AG20443 (cell line): ENCODE results near the gene FBN1.

Experiments used
- DNase-seq: peaks from one replicate; pipeline ENCODE4 v3.0.0; 2012; ENCODE audit warnings: low spot score, mixed read lengths

Gene FBN1

DNA sequence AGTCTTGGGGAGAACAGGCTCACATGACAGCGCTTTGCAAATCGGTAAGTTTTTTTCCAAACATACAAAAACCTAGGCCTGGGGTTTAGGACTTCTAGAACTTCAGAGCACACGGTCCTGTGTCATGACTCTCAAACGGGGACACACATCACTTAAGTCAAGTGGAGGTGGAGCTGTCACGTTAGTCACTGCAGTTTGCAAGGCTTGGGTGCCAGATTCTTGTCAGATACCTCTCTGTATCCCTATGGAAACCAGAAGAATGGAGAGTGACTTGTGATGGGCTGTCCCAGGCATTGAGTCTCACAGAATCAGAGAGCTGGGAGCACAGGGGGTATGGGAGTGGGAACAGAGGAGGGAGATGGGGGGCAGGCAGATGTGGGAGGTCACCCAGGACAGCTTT, 249.5 kb downstream of the FBN1 start:
- DNase-seq, result no peak

DNA sequence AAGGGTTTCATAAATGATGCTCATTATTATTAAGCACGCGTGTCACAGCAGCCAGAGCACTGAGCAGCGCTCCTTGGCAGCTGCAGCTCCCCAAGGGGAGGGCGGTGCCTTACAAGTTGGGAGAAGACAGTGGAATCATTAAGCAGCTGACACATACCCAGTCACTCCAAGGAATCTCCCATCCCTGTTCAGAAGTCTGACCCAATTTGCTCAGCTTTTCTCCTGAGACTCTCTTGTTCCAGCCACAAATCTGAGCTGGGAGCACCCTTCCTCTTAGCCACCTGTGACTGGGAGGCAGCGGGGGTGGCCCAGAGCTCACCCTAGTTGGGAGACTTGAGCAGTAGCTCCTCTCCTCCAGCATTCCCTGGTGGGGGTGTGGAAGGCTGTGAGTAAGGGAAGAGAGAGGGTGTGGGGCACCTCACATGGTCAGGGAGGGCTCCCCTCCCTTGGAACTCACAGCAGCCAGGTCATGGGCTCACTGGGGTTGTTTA, 249.9 kb downstream of the FBN1 start:
- DNase-seq, result peak; percentile 90

DNA sequence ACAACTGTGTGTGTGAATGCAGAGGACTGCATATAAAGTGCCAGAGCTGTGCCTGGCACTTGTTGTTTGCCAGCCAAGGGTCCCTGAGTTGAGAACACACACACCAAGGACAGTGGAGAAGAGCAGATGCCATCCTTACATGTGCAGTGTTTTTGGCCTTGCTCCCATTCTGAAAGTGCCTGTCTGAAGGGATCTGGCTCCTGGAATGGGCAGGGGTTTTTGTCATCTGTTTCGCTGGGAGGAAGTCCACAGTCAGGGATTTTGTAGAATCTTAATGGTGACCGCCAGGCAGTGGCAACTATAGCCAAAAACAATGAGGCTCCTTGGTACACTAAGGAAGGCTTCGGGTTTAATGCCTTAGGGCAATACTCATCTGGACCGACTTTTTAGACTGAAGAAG, 250.5 kb downstream of the FBN1 start:
- no peak for DNase-seq

DNA sequence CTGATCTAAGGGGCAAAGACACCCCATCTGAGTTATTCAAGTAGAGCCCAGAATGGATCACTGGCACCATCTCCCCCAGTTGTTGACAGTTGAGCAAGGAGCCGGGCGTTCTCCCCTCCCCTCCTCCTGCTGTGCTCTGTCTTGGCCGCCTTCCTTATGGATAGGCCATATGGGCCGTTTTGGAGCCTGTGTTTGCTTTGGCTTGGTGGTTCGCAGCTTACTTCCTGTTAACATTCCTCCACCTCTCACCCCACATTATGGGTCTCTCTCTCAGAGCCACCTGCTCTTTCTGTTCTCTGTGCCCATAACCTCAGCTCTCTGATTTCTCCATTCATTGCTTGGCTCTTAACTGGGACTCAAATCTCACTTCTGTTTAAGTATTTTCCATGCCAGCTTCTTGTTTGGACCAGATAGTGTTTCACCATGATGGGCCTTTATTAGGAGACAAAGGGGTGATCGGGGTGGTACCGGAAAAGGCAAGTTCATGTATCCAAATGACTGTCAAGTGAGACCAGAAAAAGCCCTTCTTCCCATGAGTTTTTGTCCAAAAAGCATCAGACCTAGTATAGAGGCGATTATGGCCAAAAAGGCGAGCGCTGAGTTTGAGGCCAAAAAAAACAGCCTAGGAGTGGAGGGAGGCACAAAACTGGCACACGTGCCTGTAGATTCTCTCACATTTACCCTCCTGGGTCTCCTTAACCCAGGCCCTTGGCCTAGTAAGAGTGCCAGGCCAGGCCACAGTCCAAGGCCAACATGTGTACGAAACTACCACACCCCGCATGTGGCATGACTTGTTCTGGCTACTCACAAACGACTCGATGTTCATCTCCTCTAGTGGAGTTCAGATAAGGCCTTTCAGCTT, 251.6 kb downstream of the FBN1 start:
- no peak for DNase-seq

DNA sequence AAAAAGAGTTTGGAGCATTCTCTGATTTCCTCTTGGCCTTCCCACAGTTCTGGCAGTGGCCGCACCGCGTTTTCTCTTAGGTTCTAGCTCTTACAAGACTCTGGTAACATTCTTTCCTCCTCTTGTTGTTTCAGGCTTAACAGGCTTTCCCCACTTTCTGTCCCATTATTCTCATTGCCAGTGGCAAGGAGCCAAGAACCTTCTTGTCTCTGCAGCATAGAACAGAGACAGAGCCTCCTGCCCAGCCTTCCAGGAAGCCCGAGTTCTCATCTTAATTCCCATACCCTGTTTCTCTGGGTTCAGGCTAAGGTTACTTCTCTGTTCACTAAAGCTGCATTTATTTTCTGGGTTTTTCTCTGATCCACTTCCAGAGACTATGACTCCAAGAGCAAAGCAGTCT, 253.2 kb downstream of the FBN1 start:
- no peak for DNase-seq

DNA sequence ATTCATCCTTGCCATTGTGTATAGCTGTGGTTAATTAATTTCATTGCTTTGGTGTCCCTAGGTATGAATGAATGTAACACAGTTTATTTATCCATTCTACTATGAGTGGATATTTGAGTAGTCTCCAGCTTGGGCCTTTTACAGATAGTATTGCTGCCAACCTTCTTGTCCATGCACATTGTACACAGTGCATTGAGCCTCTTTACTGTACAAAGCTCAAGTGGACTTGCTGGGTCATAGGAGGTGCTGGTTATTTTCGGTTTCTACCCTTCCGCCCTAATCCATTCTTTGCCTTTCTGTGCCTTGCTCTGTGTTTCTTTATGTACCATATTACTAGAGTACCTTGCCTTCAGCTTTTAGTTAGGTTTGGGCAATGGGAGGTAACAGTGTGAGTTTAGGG, 253.6 kb downstream of the FBN1 start:
- DNase-seq, result no peak

DNA sequence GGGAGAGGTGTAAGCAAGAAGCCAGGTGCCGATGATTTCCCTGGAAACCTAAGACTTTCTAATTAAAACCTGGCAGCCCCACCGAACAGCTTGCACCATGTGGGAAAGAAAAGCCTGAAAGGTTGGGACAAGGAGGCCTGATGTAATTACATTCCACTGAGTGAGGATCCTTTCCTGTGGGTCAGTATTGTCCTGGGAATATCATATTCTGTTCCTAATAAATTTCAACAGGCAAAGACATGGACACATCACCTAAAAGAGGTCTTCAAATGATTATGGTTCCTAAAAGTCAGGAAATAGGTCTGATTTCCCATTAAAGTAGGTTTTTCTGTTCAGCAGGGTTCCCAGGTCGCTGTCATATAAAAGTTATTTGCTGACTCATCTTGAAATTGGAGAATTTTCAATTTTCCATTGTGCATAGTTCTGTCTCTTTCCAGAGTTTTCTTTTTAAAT, 255.8 kb downstream of the FBN1 start:
- peak; percentile 38 for DNase-seq

DNA sequence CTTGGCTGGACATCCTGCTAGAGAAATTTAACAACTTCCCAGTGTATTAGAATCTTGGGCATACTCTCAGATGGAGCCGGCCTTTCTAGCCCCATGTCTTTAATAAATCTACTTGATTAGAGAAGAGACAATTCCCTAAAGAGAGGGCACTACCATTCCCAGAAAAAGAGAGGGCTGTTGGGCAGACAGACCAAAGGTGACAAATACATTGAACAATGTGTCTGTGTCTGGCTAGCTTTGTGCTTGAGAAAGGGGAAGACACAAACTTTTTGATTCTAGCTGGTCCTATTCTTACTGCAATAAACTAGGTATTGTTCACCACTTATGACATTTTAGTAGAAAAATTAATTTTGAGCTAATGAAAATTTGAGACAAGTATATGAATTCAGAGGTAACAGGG, 256.6 kb downstream of the FBN1 start:
- DNase-seq, result no peak

DNA sequence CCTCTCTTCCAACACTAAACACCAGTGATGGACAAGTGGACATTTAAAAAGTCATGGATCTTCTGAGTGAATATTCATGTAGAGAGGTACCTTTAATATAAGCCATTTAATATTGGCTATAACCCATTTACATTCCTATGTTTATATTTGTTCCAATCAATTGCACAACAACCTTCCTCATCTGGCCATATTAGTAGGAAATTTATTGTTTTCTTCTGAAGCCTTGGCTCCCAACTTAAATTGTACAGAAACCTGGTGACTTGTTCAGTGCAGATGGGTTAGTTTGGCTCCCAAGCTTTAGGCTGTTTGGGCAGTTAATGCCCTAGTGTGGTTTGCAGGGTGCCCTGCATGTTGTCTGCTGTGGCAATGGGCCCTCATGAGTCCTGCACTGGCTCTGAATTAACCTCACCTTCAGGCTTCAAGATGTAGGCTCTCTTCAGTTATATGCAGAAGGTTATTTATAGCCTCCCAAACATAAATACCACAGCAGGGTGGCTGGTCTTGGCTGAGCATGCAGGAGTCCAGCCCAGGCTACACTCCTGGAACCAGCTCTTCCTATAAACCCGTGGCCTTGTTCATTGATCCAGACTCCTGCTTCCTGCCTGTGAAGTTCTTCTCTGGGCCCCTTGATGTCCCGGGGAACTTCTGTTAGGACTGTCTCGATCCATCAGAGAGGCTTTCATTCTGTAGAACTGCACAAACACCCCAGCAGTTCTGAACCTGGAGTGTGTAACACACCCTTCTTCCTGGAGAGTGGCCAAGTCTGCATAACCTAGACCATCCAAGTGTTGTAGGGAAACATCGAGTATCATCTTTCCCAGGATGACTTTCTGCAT, 257.3 kb downstream of the FBN1 start:
- no peak for DNase-seq

DNA sequence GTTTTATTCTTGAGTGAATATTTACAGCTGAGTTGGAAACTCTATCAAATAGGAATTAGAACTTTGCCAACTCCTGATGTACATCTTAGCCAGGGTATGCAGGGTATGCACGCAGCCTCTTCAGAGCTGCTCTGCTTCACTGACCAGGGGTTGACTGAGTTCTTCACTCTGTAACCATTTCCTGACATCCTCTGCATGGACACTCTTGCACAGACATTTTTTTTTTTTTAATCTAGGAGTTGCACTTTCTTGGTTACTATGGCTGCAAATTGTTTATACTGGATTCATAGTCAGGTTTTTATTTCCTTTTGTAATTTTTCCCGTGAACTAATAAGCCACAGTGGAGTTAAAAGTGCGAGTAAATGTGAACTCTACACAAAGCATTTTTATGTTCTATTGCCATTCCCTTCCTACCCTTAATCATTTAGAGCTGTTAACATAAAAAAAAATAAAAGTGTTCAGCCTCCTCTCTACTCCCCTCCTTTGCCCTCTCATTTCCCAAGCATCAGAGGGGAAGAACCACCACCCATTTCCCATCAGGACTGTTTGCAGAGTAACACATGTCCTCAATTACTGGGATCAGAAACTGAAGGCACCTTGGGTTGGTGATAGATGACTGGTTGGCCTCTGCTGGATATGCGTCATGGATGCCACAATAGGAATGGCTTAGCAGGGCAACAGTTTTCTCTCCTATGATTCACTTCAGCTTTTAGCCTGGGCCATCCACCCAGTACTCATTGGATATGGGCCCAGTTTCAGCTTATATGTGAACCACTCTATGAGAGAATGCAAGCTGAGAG, 260.3 kb downstream of the FBN1 start:
- DNase-seq, result peak; percentile 91

DNA sequence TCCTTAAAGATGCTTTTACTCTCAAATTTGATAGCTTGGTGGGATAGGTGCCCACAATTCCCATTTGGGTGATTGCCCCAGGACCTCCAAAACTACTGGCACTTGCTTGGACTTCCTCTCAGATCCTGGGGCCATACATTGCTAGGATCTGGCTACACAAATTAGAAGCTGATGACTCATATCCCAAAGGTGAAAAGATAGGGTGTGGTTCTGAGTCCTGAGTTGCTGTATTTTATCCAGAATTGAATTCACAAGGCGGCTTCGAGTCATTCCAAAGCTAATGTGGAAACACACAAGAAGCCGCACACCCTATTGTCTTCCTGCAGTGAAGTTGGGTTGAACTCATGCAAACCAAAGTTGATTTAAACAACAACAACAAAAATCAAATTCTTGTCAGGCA, 260.9 kb downstream of the FBN1 start:
- DNase-seq, result no peak

DNA sequence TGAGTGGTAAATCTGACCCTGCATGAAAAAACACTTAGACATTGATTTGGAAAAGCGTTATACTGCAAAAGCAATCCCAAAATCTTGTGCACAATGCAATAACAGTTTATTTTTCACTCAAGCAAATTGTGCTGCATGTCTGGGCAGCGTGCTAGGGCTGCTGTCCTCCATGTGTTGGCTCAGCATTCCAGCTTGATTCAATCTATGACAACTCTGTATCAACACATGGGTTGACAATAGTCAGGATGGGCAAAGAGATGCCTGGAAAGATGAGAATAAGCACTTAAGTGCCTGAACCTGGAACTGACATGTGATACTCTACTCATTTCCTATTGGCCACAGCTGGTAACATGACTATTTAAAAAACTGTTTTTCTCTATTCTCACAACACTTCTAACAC, 262.5 kb downstream of the FBN1 start:
- no peak for DNase-seq

DNA sequence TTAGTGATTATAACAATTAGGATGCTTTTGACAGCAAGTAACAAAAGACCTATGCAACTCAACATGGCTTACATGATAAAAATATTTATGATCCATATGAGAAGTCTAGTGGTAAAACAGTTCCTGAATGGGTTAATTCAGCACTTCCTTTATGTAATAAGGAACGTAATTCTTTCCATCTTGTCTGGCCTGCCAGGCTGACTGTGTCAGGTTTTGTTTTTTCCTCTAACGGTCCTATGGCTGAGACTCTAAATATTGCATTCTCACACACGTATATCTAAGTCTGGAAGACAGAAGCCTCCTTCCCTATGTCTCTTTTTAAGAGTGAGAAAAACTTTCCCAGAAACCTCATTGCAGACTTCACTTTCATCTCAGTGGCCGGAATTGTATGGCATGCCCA, 263.6 kb downstream of the FBN1 start:
- no peak for DNase-seq

DNA sequence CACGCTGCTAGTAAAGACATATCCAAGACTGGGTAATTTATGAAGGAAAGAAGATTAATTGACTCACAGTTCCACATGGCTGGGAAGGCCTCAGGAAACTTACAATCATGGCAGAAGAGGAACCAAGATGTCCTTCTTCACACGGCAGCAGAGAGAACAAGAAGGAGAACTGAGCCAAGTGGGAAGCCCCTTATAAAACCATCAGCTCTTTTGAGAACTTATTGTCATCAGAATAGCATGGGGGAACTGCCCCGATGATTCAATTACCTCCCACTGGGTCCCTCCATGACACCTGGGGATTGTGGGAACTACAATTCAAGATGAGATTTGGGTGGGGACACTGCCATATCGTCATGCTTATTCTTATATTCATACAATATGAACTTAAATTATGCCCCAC, 265.3 kb downstream of the FBN1 start:
- no peak for DNase-seq

DNA sequence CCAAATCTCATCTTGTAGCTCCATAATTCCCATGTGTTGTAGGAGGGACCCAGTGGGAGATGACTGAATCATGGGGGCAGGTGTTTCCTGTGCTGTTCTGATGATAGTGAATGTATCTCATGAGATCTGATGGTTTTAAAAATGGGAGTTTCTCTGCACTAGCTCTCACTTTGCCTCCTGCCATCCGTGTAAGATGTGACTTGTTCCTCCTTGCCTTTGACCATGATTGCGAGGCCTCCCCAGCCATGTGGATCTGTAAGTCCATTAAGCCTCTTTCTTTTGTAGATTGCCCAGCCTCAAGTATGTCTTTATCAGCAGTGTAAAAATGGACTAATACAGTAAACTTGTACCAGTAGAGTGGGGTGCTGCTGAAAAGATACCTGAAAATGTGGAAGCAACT, 269.7 kb downstream of the FBN1 start:
- no peak for DNase-seq

DNA sequence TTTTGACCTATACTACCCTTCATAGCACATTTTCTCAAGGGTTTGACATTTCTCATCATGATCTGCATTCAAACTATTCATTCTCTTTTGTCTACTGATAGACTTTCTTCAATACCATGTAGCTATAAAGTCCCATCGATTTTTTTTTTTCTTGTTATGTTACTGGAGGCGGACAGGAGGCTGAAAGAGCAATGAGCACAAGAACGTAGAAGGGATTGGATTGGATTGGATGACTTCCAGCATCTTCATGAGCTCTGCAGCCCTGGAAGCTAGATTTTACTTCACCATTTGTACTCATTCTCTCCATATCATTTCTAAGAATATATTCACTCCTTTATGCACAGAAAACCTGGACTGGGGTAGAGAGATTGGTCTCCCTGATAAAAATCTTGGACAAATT, 271.0 kb downstream of the FBN1 start:
- DNase-seq, result no peak

DNA sequence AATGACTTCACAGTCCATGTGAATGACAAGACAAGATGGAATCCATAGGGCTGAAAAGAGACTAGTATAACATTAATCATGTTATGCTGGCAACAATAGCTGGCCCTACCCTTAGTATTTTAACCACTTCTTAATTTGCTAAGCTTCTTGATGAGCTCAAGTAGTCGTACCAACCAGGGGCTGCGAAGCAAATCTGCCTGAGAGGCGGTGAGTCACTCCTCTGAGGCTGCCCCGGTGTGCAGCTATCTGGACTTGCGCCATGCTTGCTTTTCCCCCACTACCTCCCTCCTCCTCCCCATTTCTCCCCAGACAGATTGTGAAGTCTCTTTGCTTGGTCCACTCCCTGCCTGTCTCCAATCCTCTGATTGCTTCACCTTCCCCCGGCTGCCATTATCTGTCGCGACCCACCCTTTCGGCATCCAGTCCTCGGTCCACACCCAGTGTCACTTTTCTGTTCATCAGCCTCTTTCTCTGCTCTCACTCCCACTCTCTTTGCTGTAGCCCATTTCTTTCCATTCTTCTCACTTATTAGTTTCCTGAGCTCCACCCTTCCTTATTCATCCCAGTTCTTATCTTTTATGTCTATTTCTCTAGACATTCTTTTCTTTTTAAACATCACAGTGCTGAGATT, 271.6 kb downstream of the FBN1 start:
- peak; percentile 85 for DNase-seq

DNA sequence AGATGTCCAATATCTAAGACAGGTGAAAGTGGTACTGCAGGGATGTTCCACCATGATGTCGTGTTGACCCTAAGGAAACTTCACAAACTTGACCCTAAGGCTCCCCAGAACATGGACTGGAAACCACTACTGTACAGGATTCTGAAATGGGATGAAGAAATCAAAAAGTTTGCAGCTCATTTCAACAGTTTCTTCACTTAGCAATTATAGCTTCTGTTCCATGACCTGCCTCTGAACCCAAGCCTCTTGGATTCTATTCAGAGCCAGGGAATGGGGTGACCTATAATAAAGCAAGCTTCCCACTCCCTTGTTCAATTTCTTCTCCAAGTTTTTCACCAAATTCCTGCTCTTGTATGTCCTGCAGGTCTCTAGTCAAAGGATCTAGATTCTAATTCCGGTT, 273.5 kb downstream of the FBN1 start:
- no peak for DNase-seq

DNA sequence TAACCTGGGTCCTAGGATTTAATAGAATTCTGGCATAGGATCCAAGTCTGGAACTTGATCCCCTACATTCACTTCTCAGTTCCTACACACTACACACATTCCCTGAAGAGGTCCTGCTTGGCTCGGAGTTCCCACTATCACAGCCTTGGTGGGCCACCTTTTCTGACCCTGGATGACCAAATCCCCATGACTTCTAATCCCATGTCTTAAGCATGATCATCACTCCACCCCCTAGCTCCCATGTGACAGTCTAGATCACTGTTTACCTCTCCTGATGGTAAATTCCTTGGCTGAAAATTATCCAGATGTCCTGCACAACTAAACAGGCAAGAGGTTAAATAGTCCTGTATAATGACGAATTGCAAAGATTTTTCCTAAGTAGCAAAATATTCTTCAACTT, 274.0 kb downstream of the FBN1 start:
- DNase-seq, result no peak

DNA sequence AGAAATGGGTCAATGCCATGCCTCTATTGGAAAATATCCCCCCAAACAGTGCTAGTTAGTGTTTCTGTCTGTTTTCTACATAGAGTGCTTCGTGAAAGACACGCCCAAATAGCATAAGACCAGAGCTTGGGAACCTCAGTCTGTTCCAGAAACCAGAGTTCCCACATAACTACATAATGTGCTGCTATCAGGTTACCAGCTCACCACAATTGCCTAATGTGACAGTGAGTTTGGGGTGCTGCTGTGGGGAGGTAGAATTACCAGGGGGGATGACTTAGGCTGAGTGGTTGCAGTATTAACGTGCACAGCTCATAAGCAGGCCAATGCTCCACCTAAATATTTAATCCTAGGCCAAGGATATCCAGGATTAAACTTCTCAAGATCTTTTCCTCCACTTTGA, 275.0 kb downstream of the FBN1 start:
- peak; percentile 60 for DNase-seq

DNA sequence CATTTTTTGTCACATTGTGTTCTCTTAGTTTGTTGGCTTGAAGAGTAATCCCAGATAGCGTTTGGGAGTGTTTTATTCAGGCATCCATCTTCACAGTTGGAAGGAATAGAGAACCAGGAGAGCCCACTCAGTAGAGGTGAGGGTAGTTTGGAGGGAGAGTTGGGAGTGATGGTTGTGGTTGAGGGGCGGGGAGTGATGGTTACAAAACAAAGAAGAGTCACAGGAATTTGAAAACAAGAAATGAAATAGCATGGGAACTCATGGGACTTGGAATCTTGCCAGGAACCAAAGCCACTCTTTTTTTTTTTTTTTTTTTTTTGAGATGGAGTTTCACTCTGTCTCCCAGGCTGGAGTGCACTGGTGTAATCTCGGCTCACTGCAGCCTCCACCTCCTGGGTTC, 278.0 kb downstream of the FBN1 start:
- DNase-seq, result peak; percentile 52
